ENCODE measurements around the gene ADAM19. TPM values are rescaled to one million over a fixed set of nuclear protein-coding genes. Genes with fewer than 3 reads are reported as not detected.

The ADAM19 gene
- total RNA-seq, 1 donor from 2014 or later, result 11.5 TPM

GRCh38 chr5:157582731-157583620, 7.4 kb upstream of the ADAM19 start:
- no peak for TF ChIP-seq EZH2phosphoT487 (IDR thresholded peaks at IDR 0.05)

GRCh38 chr5:157581901-157582300, 6.3 kb upstream of the ADAM19 start:
- no peak overlapping the region for H3K9ac ChIP-seq
- H3K79me2 ChIP-seq (ENCODE audit: low read depth), result no peaks in the 10 kb centered on the region
- H3K4me2 ChIP-seq, result no peak overlapping the region
- TF ChIP-seq EZH2 (IDR thresholded peaks at IDR 0.05) (no peak), CTCF (IDR thresholded peaks at IDR 0.05) (no peak), EZH2phosphoT487 (IDR thresholded peaks at IDR 0.05) (no peak)
- H3F3A ChIP-seq (ENCODE audit: low read depth), result peaks cover 7% of the 10 kb centered on the region
- H3K4me3 ChIP-seq, result no peak overlapping the region
- H3K27ac ChIP-seq, result no peak overlapping the region
- no peaks in the 10 kb centered on the region for H4K20me1 ChIP-seq (ENCODE audit: low read depth)
- H3K4me1 ChIP-seq, result peaks cover 15% of the 10 kb centered on the region
- Mint-ChIP-seq H3K4me1 (peaks cover 12% of the 10 kb centered on the region), H3K9me3 (no peaks in the 10 kb centered on the region), H3K36me3 (no peaks in the 10 kb centered on the region), H3K4me3 (no peak overlapping the region), H3K27ac (no peak overlapping the region), H3K27me3 (ENCODE audit: insufficient read depth, low read depth) (no peaks in the 10 kb centered on the region)
- no peaks in the 10 kb centered on the region for H3K27me3 ChIP-seq
- no peaks in the 10 kb centered on the region for H3K36me3 ChIP-seq
- DNase-seq (ENCODE audit: low spot score), result no peak
- no peaks in the 10 kb centered on the region for H3K9me3 ChIP-seq (ENCODE audit: low read depth)
- H2AFZ ChIP-seq (replicated peaks), result no peak overlapping the region

More at GRCh38 chr5:157582731-157583620, 7.4 kb upstream of the ADAM19 start:
- H3K9me3 Mint-ChIP-seq, result no peaks in the 10 kb centered on the region
- no peaks in the 10 kb centered on the region for H3K27me3 Mint-ChIP-seq (ENCODE audit: insufficient read depth, low read depth)
- DNase-seq (ENCODE audit: low spot score), result no peak
- Histone ChIP-seq H3K27ac (no peak overlapping the region), H2AFZ (replicated peaks) (no peak overlapping the region), H3K9me3 (ENCODE audit: low read depth) (no peaks in the 10 kb centered on the region), H3K4me3 (no peak overlapping the region), H3K4me1 (peaks cover 14% of the 10 kb centered on the region), H3K9ac (no peak overlapping the region), H4K20me1 (ENCODE audit: low read depth) (no peaks in the 10 kb centered on the region), H3K79me2 (ENCODE audit: low read depth) (no peaks in the 10 kb centered on the region), H3K4me2 (no peak overlapping the region), H3K36me3 (no peaks in the 10 kb centered on the region), H3F3A (ENCODE audit: low read depth) (no peaks in the 10 kb centered on the region), H3K27me3 (no peaks in the 10 kb centered on the region)
- H3K27ac Mint-ChIP-seq, result no peak overlapping the region
- no peak overlapping the region for H3K4me3 Mint-ChIP-seq
- H3K4me1 Mint-ChIP-seq, result peaks cover 12% of the 10 kb centered on the region
- no peaks in the 10 kb centered on the region for H3K36me3 Mint-ChIP-seq

GRCh38 chr5:157578079-157578780, 2.7 kb upstream of the ADAM19 start:
- Mint-ChIP-seq H3K27me3 (ENCODE audit: insufficient read depth, low read depth) (peaks cover 3% of the 10 kb centered on the region), H3K9me3 (no peaks in the 10 kb centered on the region), H3K36me3 (no peaks in the 10 kb centered on the region), H3K27ac (no peak overlapping the region), H3K4me1 (peaks cover 20% of the 10 kb centered on the region), H3K4me3 (no peak overlapping the region)
- Histone ChIP-seq H3F3A (ENCODE audit: low read depth) (peaks cover 14% of the 10 kb centered on the region), H3K9ac (no peak overlapping the region), H3K4me2 (no peak overlapping the region), H3K9me3 (ENCODE audit: low read depth) (no peaks in the 10 kb centered on the region), H4K20me1 (ENCODE audit: low read depth) (peaks cover 8% of the 10 kb centered on the region), H3K4me1 (peaks cover 15% of the 10 kb centered on the region), H3K79me2 (ENCODE audit: low read depth) (peaks cover 16% of the 10 kb centered on the region), H3K4me3 (no peak overlapping the region), H2AFZ (replicated peaks) (no peak overlapping the region), H3K27me3 (peaks cover 13% of the 10 kb centered on the region), H3K27ac (no peak overlapping the region), H3K36me3 (no peaks in the 10 kb centered on the region)
- no peak for TF ChIP-seq EZH2phosphoT487 (IDR thresholded peaks at IDR 0.05)
- TF ChIP-seq CTCF (IDR thresholded peaks at IDR 0.05), result no peak
- no peak for TF ChIP-seq EZH2 (IDR thresholded peaks at IDR 0.05)
- no peak for DNase-seq (ENCODE audit: low spot score)
